H9 (cell line): ENCODE results near the gene RGS6. TPM values are rescaled to one million over a fixed set of nuclear protein-coding genes. Genes with fewer than 3 reads are reported as not detected.
A peak's percentile ranks its signal among the peaks of the same experiment; 100 is the strongest.

Experiments
- DNase-seq: peaks from one replicate; pipeline ENCODE4 v3.0.0-alpha.2; 2017
- H2AFZ ChIP-seq: one replicate; pipeline ENCODE4 v1.6.1; 2013; ENCODE audit warnings: mild to moderate bottlenecking, low read length, control low read depth, moderate library complexity
- H2AK5ac ChIP-seq: 2 replicates; pipeline ENCODE4 v1.6.1; 2013; ENCODE audit warnings: low read length, control low read depth, mixed read lengths; ENCODE audit not compliant: insufficient read length
- H2BK120ac ChIP-seq: one replicate; pipeline ENCODE4 v1.6.1; 2013; ENCODE audit warnings: low read depth, mild to moderate bottlenecking, low read length, control low read depth, inconsistent platforms; ENCODE audit not compliant: poor library complexity, severe bottlenecking
- H2BK12ac ChIP-seq: 2 replicates; pipeline ENCODE4 v1.6.1; 2013; ENCODE audit warnings: low read length, control low read depth, mixed read lengths, low read depth; ENCODE audit not compliant: insufficient read length
- H2BK15ac ChIP-seq: 2 replicates; pipeline ENCODE4 v1.6.1; 2013; ENCODE audit warnings: low read depth, low read length, control low read depth
- H2BK20ac ChIP-seq: one replicate; pipeline ENCODE4 v1.6.1; 2013; ENCODE audit warnings: low read depth, mild to moderate bottlenecking, low read length, control low read depth, inconsistent platforms; ENCODE audit not compliant: poor library complexity, severe bottlenecking
- H2BK5ac ChIP-seq: 2 replicates; pipeline ENCODE4 v1.6.1; 2013; ENCODE audit warnings: low read length, control low read depth, mixed read lengths; ENCODE audit not compliant: insufficient read length
- H3K14ac ChIP-seq: 2 replicates; pipeline ENCODE4 v1.6.1; 2013; ENCODE audit warnings: low read length, control low read depth; ENCODE audit not compliant: insufficient read depth
- H3K18ac ChIP-seq: 2 replicates; pipeline ENCODE4 v1.6.1; 2013; ENCODE audit warnings: low read depth, mild to moderate bottlenecking, mixed read lengths, low read length, control low read depth; ENCODE audit not compliant: insufficient read length
- H3K23ac ChIP-seq: 2 replicates; pipeline ENCODE4 v1.6.1; 2013; ENCODE audit warnings: low read length, control low read depth, mixed read lengths, low read depth; ENCODE audit not compliant: insufficient read length
- H3K23me2 ChIP-seq: 2 replicates; pipeline ENCODE4 v1.6.1; 2013; ENCODE audit warnings: low read depth, mild to moderate bottlenecking, mixed read lengths, low read length, control low read depth; ENCODE audit not compliant: insufficient read length, poor library complexity, severe bottlenecking
- H3K27ac ChIP-seq: 2 replicates; pipeline ENCODE4 v1.5.1; 2013; ENCODE audit warnings: low read length, control low read depth, mixed read lengths, low read depth; ENCODE audit not compliant: insufficient read length
- H3K27me3 ChIP-seq: 2 replicates; pipeline ENCODE4 v1.6.1; 2013; ENCODE audit warnings: low read length, control low read depth, inconsistent platforms; ENCODE audit not compliant: insufficient read depth
- H3K4ac ChIP-seq: 2 replicates; pipeline ENCODE4 v1.6.1; 2013; ENCODE audit warnings: low read depth, mild to moderate bottlenecking, control low read depth, inconsistent platforms, low read length, moderate library complexity
- H3K4me1 ChIP-seq: 2 replicates; pipeline ENCODE4 v1.6.1; 2013; ENCODE audit warnings: low read length, control low read depth, inconsistent platforms; ENCODE audit not compliant: insufficient read depth
- H3K4me2 ChIP-seq: 2 replicates; pipeline ENCODE4 v1.6.1; 2013; ENCODE audit warnings: low read length, control low read depth, mixed read lengths; ENCODE audit not compliant: insufficient read length, insufficient read depth
- H3K56ac ChIP-seq: 2 replicates; pipeline ENCODE4 v1.6.1; 2013; ENCODE audit warnings: low read depth, mild to moderate bottlenecking, mixed read lengths, low read length, control low read depth; ENCODE audit not compliant: insufficient read length
- H3K79me1 ChIP-seq: 2 replicates; pipeline ENCODE4 v1.6.1; 2013; ENCODE audit warnings: low read depth, mild to moderate bottlenecking, moderate library complexity, low read length, control low read depth, inconsistent platforms; ENCODE audit not compliant: insufficient read depth, poor library complexity, severe bottlenecking
- H3K79me2 ChIP-seq: 2 replicates; pipeline ENCODE4 v1.6.1; 2013; ENCODE audit warnings: low read length, control low read depth, inconsistent platforms; ENCODE audit not compliant: insufficient read depth
- H3K9ac ChIP-seq: 2 replicates; pipeline ENCODE4 v1.6.1; 2013; ENCODE audit warnings: low read length, control low read depth, mixed read lengths; ENCODE audit not compliant: insufficient read length; ENCODE audit errors: extremely low read depth
- H3K9me3 ChIP-seq: one replicate; pipeline ENCODE4 v1.6.1; 2013; ENCODE audit warnings: low read depth, low read length, inconsistent platforms; ENCODE audit not compliant: control insufficient read depth
- H3T11ph ChIP-seq: one replicate; pipeline ENCODE4 v1.6.1; 2013; ENCODE audit warnings: mild to moderate bottlenecking, low read length, control low read depth, inconsistent platforms
- H4K20me1 ChIP-seq: one replicate; pipeline ENCODE4 v1.6.1; 2013; ENCODE audit not compliant: control insufficient read depth, insufficient read length, insufficient read depth
- H4K5ac ChIP-seq: 2 replicates; pipeline ENCODE4 v1.6.1; 2013; ENCODE audit warnings: low read depth, mild to moderate bottlenecking, mixed read lengths, low read length, control low read depth; ENCODE audit not compliant: insufficient read length
- H4K8ac ChIP-seq: replicated peaks from 2 replicates; pipeline ENCODE4 v1.6.1; 2013; ENCODE audit warnings: low read length, control low read depth, mixed read lengths, low read depth; ENCODE audit not compliant: insufficient read length
- H4K91ac ChIP-seq: 2 replicates; pipeline ENCODE4 v1.6.1; 2013; ENCODE audit warnings: low read depth, mild to moderate bottlenecking, moderate library complexity, mixed read lengths, low read length, control low read depth; ENCODE audit not compliant: insufficient read length
- H3K27ac Mint-ChIP-seq, 3 experiments: 2 replicates in 2 of 3; 3 replicates in 1 of 3; pipeline ENCODE4 v1.8.0; 2020 to 2021; ENCODE audit warnings: mixed read lengths in 3 of 3, mild to moderate bottlenecking in 1 of 3, moderate library complexity in 1 of 3
- H3K27me3 Mint-ChIP-seq: 2 replicates; pipeline ENCODE4 v1.8.0; 2021; ENCODE audit warnings: low read depth, mild to moderate bottlenecking, moderate library complexity, mixed read lengths
- H3K36me3 Mint-ChIP-seq, 3 experiments: 2 replicates in 2 of 3; 3 replicates in 1 of 3; pipeline ENCODE4 v1.8.0; 2020 to 2021; ENCODE audit warnings: low read depth in 3 of 3, mixed read lengths in 3 of 3; ENCODE audit not compliant: insufficient read depth in 1 of 3
- H3K4me1 Mint-ChIP-seq, 2 experiments: 2 replicates each; pipeline ENCODE4 v1.8.0; 2020; ENCODE audit warnings: mixed read lengths in 2 of 2
- H3K4me3 Mint-ChIP-seq, 2 experiments: 2 replicates in 1 of 2; 3 replicates in 1 of 2; pipeline ENCODE4 v1.8.0; 2020 to 2021; ENCODE audit warnings: mild to moderate bottlenecking in 2 of 2, mixed read lengths in 2 of 2, moderate library complexity in 1 of 2
- H3K9me3 Mint-ChIP-seq, 2 experiments: 2 replicates in 1 of 2; 3 replicates in 1 of 2; pipeline ENCODE4 v1.8.0; 2020; ENCODE audit warnings: mild to moderate bottlenecking in 2 of 2, mixed read lengths in 2 of 2, moderate library complexity in 1 of 2
- WGBS: extraction: QIAGEN DNeasy Blood & Tissue Kit; methylation state at CpG from one replicate; pipeline ENCODE4 v1.1.7; 2013; ENCODE audit warnings: missing lambda C conversion rate, low lambda C conversion rate, mixed read lengths; ENCODE audit not compliant: insufficient read length; ENCODE audit errors: extremely low coverage; 5-methylcytosine and 5-hydroxymethylcytosine counted together
- total RNA-seq: library from RNA; stranded (reverse); gene quantifications from 2 replicates; pipeline ENCODE4 v1.2.1, GENCODE V29; 2021
- TF ChIP-seq, protein P1 (sequence below): fragments of 200-600 bp; sonication (generic); conservative IDR thresholded peaks from 3 replicates; pipeline ENCODE4 v1.8.0; 2021; ENCODE audit warnings: antibody characterized with exemption, mild to moderate bottlenecking

The RGS6 gene
- total RNA-seq, 1 experiment from 2014 or later: 3.0 TPM

- H4K91ac ChIP-seq: no peak overlapping the region
- no peak overlapping the region for H3T11ph ChIP-seq
- H2BK20ac ChIP-seq: no peak overlapping the region
- no peaks in the 10 kb centered on the region; a peak in 1 of 7 replicates for H3K36me3 Mint-ChIP-seq
- H3K27ac Mint-ChIP-seq: peak overlapping the region in 1 of 3 experiments; percentile 6; a peak in 1 of 7 replicates
- no peaks in the 10 kb centered on the region for H3K79me1 ChIP-seq
- H3K18ac ChIP-seq: no peak overlapping the region
- H2AFZ ChIP-seq: no peak overlapping the region
- no peak overlapping the region for H2BK12ac ChIP-seq
- H3K79me2 ChIP-seq: no peaks in the 10 kb centered on the region
- H3K4me3 Mint-ChIP-seq: no peak overlapping the region
- H3K4me1 ChIP-seq: no peaks in the 10 kb centered on the region
- no peak overlapping the region for H3K14ac ChIP-seq
- H4K20me1 ChIP-seq: no peaks in the 10 kb centered on the region
- H2BK15ac ChIP-seq: no peak overlapping the region
- no peaks in the 10 kb centered on the region for H3K27me3 ChIP-seq
- no peak overlapping the region for H2AK5ac ChIP-seq
- H3K4ac ChIP-seq: no peak overlapping the region
- H4K8ac ChIP-seq: no peak overlapping the region
- no peaks in the 10 kb centered on the region; the same call in none of the 2 replicates for H3K27me3 Mint-ChIP-seq
- no peaks in the 10 kb centered on the region for H3K23me2 ChIP-seq
- WGBS: no CpG with 5 or more reads among the region's 8 CpGs
- no peak overlapping the region for H2BK120ac ChIP-seq
- H3K9me3 Mint-ChIP-seq: no peaks in the 10 kb centered on the region; a peak in 1 of 5 replicates
- no peak overlapping the region for H3K27ac ChIP-seq
- no peak overlapping the region for H3K23ac ChIP-seq
- TF ChIP-seq, protein P1, sequence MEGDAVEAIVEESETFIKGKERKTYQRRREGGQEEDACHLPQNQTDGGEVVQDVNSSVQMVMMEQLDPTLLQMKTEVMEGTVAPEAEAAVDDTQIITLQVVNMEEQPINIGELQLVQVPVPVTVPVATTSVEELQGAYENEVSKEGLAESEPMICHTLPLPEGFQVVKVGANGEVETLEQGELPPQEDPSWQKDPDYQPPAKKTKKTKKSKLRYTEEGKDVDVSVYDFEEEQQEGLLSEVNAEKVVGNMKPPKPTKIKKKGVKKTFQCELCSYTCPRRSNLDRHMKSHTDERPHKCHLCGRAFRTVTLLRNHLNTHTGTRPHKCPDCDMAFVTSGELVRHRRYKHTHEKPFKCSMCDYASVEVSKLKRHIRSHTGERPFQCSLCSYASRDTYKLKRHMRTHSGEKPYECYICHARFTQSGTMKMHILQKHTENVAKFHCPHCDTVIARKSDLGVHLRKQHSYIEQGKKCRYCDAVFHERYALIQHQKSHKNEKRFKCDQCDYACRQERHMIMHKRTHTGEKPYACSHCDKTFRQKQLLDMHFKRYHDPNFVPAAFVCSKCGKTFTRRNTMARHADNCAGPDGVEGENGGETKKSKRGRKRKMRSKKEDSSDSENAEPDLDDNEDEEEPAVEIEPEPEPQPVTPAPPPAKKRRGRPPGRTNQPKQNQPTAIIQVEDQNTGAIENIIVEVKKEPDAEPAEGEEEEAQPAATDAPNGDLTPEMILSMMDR: no peak
- H3K56ac ChIP-seq: no peak overlapping the region
- peaks cover 0 to 4% of the 10 kb centered on the region in 2 experiments; a peak in 1 of 4 replicates for H3K4me1 Mint-ChIP-seq
- H2BK5ac ChIP-seq: no peak overlapping the region
- H3K9me3 ChIP-seq: no peaks in the 10 kb centered on the region
- no peak for DNase-seq
- no peak overlapping the region for H3K9ac ChIP-seq
- no peak overlapping the region for H3K4me2 ChIP-seq
- no peak overlapping the region for H4K5ac ChIP-seq
Measured at GRCh38 chr14:71960494-71961353, 28.5 kb downstream of the RGS6 start.
